Measurements from ENCODE around the gene POLRMT.

The POLRMT gene

DNA sequence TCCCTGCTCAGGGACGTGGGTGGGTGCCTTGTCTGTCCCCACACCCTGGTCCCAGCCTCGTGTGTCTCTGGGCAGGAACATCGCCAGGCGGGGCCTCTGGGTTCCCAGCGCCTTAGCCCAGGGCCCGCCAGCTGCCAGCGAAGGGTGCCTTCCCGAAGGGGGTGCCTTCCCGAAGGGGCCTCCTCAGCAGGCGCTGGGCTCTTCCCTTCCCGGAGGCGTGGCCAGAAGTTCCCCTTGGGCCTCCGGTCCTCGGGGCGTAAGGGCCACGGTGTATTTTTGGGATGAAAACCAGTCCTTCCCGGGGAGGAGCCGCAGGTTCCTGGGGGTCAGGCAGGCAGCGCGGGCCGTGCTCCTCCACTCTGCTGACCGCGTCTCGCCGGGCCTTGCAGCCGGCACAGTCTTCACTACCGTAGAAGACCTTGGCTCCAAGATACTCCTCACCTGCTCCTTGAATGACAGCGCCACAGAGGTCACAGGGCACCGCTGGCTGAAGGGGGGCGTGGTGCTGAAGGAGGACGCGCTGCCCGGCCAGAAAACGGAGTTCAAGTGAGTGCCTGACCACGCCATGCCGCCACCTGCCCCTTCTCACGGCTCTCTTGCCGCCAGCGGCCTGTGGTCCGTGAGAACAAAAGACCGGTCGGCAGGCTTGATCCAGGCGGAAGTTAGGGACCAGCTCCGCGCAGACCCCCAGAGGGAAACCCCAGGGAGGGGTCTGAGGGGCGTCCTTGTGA is 54.1 kb downstream of the POLRMT start:
- DNase-seq (ENCODE audit: low read depth), result no peak

DNA sequence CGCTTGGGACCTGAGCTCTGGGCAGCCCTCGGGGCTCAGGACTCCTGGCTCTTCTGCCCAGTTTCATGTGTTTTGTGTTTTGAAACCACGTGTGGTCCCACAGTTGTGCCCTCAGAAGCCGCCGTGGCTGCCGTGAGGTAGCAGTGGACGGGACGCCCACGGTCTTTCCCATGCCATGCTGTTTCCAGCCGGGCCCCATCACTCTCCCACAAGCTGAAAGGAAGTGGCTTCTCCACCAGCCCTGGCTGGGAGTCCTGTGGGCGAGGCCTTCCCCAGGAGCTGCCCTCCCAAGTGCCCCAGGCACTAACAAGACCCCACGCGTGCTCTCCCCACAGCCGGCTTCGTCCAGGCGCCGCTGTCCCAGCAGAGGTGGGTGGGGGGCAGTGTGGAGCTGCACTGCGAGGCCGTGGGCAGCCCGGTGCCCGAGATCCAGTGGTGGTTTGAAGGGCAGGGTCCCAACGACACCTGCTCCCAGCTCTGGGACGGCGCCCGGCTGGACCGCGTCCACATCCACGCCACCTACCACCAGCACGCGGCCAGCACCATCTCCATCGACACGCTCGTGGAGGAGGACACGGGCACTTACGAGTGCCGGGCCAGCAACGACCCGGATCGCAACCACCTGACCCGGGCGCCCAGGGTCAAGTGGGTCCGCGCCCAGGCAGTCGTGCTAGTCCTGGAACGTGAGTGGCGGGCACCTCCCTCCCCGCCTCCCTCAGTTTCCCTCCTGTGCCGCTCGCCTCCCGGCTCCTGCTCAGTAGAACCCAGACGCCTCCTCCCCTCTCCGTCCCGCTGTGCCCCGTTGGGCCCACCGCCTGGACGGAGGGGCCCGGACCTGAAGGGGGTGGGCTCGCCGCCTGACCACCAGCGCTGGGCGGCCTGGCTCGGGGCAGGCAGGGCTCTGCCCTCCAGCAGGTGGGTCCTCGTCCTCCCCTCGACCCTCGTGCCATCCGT is 55.6 kb downstream of the POLRMT start:
- no peak for DNase-seq (ENCODE audit: low read depth)

DNA sequence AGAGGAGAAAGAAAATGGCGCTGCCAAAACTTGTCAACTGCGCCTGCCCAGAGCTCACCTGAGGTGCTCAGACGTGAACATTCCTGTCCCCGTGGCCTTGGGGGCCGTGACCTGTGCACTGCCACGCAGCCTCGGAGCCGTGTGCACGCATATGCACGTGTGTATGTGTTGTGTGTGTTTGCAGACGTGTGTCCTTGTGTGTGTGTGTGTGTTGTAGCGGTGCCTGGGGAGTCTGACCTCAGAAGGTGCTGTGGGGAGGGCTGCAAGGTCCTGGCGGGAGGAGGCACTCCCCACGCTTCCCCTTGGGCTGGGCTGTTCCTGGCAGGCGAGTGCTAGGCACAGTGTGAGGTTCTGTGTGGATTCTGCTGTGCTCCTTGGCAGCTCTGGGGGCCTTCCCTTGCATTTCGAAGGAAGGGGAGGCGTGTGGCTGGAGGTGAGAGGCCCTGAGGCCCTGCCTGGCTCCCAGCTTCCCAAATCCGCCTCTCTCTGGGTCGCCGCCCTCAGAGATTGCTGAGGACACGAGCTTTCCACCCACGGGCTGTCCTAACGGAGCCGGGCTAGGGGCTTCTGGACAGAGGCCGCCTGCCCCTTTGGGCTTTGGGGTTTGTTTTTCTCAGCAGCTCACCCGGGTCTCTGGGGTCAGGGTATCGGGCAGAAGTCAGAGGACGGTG is 56.4 kb downstream of the POLRMT start:
- no peak for DNase-seq (ENCODE audit: low read depth)

DNA sequence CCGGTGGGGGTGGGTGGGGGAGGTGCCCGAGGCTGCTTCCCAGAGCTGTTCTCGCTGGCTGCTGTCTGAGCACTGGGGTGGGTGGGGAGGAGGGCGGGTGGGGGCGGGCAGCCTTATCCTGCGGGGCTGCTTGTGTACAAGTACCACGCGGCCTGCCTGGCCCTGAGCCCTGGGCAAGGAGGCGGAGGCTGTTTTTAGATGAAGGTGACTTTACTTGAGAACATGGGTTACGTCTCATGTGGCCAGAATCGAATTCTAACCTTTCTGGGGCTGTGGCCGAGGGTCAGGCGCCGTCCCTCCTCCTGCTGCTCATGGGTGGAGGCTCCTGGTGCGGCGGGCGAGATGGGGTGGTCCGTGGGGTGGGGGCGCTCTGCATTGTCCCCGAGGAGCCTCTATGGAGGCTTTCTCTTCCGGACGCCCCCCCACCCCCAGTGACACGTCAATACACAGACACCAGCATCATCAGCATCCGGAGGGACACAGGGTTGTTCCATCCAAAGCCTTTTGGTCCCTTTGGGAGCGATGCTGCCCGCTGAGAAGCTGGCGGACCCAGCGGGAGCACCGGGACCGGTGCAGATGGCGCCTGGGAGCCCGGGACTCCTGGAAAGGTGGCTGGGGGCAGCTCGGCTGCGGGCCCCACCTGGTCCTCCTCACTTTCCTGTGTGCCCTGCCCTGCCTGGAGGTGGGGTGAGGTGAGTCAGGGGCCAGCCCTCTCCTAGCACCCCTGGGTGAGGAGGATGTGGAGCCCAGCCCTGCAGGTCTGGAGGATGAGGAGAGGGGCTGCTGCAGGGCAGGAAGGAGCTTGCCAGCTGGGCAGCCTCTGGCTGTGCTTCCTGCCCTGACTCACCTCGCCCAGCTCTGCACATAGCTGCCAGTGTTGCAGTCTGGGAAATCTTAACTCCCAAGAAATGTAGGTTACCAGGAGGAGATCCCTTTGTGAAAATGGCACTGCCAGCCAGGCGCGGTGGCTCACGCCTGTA is 57.5 kb downstream of the POLRMT start:
- no peak for DNase-seq (ENCODE audit: low read depth)

DNA sequence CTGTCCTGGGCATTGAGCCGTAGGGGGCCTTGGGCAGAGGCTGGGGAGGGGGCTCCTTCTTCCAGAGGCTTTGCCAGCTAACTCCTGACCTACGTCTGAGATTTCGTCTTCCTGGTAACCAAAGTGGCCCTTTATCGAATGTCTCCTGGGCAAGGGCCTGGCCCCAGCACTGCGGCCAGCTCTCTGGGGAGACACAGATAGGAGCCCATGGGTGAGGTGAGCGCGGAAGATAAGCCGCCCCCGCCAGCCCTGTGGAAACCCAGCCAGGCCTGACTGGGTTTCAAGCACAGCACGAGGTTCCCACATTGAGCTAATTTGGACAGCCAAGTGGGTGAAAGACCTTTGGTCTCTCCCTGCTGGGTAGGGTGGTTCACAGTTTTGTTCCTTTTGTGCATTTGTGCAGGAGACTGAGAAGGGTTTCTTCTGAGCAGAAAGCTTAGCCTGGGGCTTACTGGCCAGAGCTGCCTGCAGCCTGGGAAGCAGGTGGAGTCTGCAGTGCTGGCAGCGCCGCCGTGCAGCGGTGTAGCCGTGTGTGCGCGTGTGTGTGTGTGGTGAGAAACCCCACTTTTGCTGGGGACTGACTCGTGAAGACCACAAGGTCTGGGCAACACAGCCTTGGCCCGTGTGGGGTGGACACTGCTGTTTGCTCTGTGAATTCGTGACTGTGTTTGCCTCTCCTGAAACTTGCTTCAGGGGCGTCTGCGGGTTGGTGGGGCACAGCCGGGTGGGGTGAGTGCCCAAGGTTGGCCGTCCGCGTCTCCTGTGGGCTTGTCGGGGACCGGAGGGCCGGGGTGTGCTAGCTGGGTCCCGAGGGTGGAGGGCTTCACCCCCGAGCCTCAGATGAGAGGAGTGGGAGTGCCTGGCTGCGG is 58.4 kb downstream of the POLRMT start:
- no peak for DNase-seq (ENCODE audit: low read depth)

DNA sequence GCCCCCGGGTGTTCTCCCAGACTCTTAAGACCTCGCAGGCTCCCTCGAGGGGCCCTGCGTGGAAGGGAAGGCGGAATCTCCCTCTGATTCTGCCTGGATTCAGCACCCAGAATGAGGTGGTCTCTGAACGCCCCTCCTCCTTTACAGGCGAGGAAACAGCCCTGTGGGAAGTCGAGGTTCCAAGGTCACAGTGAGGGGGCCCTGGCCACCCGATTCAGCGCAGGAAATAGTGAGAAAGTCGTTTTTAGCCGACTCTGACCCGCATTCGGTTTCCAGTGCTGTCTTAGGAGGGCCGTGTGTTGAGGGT is 59.9 kb downstream of the POLRMT start:
- DNase-seq (ENCODE audit: low read depth), result no peak

DNA sequence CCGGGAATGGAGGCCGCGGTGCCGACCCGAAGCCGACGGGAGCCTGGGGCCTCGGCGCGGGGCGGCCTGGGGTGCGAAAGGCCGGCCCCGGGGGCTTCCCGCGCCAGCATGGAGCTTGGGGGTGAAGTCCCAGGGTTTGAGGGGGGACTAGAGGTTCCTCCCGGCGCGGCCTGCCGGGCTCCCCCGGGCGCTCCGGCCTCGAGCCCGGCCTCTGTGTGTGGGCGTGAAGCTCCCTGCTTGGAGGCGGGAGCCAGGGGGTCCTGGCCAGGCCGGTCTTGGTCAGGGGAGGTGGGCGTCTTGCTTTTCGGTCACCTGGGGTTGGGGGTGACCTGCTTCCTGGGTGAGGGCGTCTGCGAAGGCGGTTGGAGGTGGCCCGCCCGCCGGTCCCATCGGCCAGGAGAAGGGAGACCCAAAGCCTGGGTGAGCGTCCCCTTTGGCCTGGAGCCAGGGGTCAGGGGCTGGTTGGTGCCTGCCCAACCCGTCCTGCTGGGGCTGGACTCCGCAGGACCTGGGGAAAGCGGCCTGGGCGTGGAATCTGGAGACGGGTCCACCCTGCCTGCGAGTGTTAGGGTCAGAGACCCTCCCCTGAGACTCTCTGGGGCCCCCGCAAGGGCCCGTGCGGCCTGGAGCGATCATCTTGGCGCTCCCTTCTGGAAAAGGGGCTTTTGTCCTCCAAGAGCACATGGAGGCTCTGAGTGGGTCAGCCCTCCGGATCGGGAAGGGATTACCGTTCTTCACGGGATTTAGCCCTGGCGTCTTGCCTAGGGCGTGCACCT is 60.4 kb downstream of the POLRMT start:
- DNase-seq (ENCODE audit: low read depth), result no peak

DNA sequence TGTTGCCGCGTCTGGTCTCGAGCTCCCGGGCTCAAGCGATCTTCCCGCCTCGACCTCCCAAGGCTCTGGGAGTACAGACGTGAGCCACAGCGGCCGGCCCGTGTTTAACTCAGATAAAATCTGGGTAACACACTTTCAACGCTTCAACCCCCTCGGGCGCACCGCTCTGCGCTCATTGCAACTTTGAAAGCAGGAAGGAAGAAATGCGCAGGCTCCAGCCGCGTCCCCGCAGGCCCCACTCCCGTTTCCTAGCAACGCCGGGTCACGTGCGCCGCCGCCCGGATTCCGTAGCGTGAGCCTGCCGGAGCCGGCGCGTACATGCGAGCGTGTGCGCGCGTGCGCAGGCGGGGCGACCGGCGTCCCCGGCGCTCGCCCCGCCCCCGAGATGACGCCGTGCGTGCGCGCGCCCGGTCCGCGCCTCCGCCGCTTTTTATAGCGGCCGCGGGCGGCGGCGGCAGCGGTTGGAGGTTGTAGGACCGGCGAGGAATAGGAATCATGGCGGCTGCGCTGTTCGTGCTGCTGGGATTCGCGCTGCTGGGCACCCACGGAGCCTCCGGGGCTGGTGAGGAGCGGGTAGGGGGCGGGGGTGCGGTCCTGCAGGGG is 61.1 kb downstream of the POLRMT start, which contains the start of gene BSG:
BSG (plus strand) TSS at position 457 of the 603 bp plus-strand sequence; CDS start at position 496, 39 bp downstream.
- DNase-seq (ENCODE audit: low read depth), result peak; percentile 98

DNA sequence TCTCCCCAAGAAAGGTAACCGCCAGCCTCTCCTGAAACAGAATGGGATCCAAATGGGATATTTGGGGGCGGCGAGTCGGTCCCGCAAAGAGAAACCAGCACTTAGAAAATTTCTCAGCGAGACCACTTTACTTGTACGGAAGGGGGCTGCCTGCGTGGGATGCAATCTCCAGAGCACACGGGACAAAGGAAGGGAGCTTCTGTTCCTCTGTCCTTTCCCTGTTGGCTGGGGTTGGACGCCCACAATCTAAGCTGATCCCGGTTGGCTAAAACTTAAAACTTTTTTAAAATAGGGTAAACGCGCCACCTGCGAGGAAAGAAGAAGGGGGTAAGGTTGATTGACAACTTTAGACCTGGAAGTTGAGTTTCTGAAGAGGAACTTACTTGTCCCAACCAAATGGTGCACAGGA is 61.8 kb downstream of the POLRMT start:
- DNase-seq (ENCODE audit: low read depth), result no peak

DNA sequence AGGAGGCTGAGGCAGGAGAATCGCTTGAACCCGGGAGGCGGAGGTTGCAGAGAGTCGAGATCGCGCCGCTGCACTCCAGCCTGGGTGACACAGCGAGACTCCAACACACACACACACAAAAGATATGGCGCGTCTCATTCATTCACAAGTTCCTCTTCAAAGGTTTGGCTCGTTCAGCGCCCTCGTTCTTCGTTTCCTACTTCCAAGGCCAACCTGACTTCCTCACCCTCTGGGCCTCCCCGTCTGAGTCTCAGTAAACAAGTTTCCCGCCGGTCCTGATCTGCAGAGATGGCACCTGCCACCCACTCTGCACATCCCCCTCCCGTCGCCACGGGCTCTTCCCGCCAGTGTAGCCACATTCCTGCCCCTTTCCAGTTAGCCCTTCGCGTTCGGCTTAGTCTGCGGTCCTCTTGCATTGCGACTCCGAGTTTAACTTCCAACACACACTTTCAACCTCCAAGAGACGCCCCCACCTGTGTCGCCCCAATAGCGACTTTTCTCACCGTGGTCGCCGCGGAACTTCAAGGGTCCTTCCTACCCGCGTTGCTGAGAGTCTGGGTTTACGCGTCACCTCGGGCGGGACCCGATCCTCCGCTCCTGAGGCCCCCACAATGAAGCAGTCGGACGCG is 62.3 kb downstream of the POLRMT start:
- DNase-seq (ENCODE audit: low read depth), result peak; percentile 20

DNA sequence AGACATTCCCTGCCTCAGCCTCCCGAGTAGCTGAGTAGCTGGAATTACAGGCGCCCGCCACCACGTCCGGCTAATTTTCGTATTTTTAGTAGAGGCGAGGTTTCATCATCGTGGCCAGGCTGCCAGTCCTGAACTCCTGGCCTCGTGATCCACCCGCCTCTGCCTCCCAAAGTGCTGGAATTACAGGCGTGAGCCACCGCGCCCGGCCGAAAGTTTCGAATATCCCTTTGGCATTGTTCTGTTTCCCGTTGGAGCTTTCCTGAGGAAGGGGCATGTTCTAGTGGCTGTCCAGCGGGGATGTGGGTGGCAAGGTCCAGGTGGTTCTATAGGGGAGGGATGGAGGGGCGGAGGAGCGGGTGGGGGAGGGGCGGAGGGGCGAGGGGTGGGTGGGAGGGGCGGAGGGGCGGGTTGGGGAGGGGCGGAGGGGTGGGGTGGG is 63.1 kb downstream of the POLRMT start:
- DNase-seq (ENCODE audit: low read depth), result no peak

DNA sequence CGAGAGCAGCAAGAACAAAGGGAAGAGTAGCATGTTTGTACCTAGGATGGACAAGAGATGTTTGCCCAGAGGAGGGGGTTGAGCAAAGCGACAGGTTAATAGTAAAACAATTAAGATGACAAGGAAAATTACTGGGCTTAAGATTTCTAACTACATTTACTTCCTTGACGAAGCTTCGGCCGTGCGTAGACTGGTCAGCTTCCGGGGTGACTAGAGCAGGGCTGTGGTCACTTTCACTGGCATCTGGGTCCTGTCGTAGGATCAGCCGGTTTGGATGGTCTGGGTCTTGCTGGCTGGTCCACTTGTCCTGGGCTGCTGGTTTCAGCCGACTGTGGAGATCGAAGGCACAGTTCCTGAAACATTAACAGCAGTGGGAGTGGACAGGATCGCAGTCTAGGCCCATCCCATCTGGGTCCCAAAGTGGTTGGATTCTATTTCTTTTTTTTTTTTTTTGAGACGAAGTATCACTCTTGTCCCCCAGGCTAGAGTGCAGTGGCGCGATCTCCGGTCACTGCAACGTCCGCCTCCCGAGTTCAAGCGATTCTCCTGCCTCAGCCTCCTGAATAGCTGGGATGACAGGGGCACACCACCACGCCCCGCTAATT is 65.9 kb downstream of the POLRMT start:
- no peak for DNase-seq (ENCODE audit: low read depth)
